AG04450 (cell line): ENCODE results near the gene STX16. TPM values are rescaled to one million over a fixed set of nuclear protein-coding genes. Genes with fewer than 3 reads are reported as not detected.

Experiments used
- CTCF ChIA-PET: fragments of 300-600, 350-600 bp; formaldehyde crosslinking; extraction: SDS; loops from one replicate; lab custom pipeline; 2022; ENCODE audit warnings: antibody characterized with exemption, inconsistent platforms; lab: Charles Lee
- POLR2A ChIA-PET: fragments of 350-600 bp; formaldehyde crosslinking; extraction: SDS; loops from one replicate; lab custom pipeline; 2021; ENCODE audit warnings: antibody characterized with exemption, inconsistent platforms; lab: Yijun Ruan, JAX
- DNase-seq: peaks from one replicate; pipeline ENCODE4 v3.0.0-alpha.2; 2011; ENCODE audit warnings: low read depth, low spot score
- H3K27ac ChIP-seq: one replicate; pipeline ENCODE4 v1.5.1; 2012; ENCODE audit warnings: low read depth, low read length, control low read depth
- H3K27me3 ChIP-seq: one replicate; pipeline ENCODE4 v1.6.0; 2012; ENCODE audit warnings: low read length; ENCODE audit not compliant: control insufficient read depth, insufficient read depth
- H3K4me3 ChIP-seq: 2 replicates; pipeline ENCODE4 v1.5.1; 2011; ENCODE audit warnings: mild to moderate bottlenecking, low read depth, low read length, control low read depth
- H3K9me3 ChIP-seq: 2 replicates; pipeline ENCODE4 v1.5.1; 2012; ENCODE audit warnings: low read length; ENCODE audit not compliant: control insufficient read depth, insufficient read depth
- CTCF ChIP-seq: IDR thresholded peaks from 2 replicates; pipeline ENCODE4 v1.5.1; 2011; ENCODE audit warnings: low read depth, low read length, control low read depth, inconsistent platforms
- polyA plus RNA-seq: library from polyadenylated mRNA; depleted of rRNA; stranded (reverse); fragments of >200 nt; gene quantifications from 2 replicates; pipeline ENCODE4 v1.2.3, GENCODE V29; 2011

Gene STX16
- polyA plus RNA-seq, 1 experiment, result 51.9 TPM

- peak; percentile 59 for DNase-seq
- Histone ChIP-seq H3K9me3 (peaks cover 17% of the 10 kb centered on the region), H3K4me3 (no peak overlapping the region), H3K27ac (peak overlapping the region; percentile 82), H3K27me3 (no peaks in the 10 kb centered on the region)
- POLR2A ChIA-PET, result interaction anchor here (0.7 to 1.9 kb wide), 7 partner anchors 13 to 403 kb away, joined by 3 to 8 read pairs (median 5); partner anchors contain the start of gene STX16
- CTCF ChIA-PET, result interaction anchor here (0.7 to 1.0 kb wide), 4 partner anchors 12 to 258 kb away, joined by 3 to 12 read pairs (median 5); no protein-coding TSS in a partner anchor
- no peak for TF ChIP-seq CTCF
These were observed 32.6 kb upstream of the STX16 start for GRCh38 chr20:58618351-58619076.

GRCh38 chr20:58619077-58619863, 31.8 kb upstream of the STX16 start:
- ChIA-PET POLR2A (interaction anchor here (0.7 to 1.9 kb wide), 7 partner anchors 14 to 403 kb away, joined by 3 to 8 read pairs (median 5); partner anchors contain the start of gene STX16), CTCF (interaction anchor here (0.7 to 1.0 kb wide), 2 partner anchors 11 to 259 kb away, joined by 3 to 12 read pairs; no protein-coding TSS in a partner anchor)

DNA sequence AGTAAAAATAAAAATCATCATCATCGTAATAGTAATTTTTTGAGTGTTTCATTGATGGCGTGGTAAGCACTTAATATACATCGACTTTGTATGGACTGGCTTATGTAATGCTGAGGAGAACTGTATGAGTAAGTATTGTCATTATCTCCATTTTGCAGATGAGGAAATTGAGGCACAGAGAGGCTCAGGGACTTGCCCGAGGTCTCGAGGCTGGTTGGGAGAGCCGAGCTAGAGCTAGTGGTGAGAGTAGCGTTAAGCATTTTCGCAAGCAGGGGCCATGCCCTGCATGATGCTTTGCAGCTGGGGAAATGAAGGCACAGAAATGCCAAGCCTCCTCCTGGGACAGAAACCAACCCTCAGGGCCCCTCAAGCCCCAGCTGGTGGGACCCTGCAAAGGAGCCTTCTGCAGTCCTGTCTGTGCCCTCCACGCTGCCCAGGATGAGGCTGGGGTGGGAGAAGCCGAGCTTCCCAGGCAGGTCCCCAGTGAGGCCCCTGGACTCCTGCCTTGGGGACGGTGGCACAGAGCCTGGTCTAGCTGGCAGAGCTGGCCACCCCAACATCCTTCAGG, 31.1 kb upstream of the STX16 start:
- ChIA-PET POLR2A (no interaction called here), CTCF (no interaction called here)
- Histone ChIP-seq H3K27me3 (no peaks in the 10 kb centered on the region), H3K27ac (no peak overlapping the region), H3K9me3 (peaks cover 17% of the 10 kb centered on the region), H3K4me3 (no peak overlapping the region)
- no peak for DNase-seq
- TF ChIP-seq CTCF, result no peak

More at GRCh38 chr20:58619077-58619863, 31.8 kb upstream of the STX16 start:
- Histone ChIP-seq H3K27me3 (no peaks in the 10 kb centered on the region), H3K4me3 (no peak overlapping the region), H3K27ac (peak overlapping the region; percentile 82), H3K9me3 (peaks cover 17% of the 10 kb centered on the region)
- no peak for DNase-seq
- no peak for TF ChIP-seq CTCF

DNA sequence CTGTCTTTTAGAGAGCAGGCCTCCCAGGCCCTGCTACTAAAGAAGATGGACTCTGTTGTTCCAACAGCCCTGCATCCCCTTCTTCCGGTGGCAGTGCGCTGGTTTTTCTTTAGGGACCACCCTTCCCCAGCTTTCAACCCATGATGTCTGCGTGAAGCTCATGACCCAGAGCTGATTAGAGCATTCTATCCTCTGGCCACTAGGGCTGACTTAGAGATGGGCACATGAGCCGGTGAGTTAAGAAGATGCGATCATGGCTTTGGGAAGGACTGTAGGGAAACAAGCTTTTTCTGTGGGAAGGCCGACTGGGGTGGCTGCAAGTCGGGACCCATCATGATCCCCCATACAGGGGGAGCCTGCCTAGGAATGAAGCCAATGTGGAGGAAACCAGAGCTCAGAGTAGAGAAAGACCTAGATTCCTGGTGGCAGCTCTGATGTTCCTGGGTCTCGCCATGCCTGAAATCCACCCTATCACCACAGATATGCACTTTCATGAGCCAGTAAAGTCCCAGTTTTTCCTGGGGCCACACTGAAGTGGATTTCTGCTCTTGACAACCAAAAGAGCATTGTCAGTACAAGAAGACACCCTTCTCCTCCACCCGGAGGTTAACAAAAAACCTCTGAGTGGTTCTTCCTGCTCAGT, 29.1 kb upstream of the STX16 start:
- peak; percentile 21; the same call in 1 of the 2 replicates for TF ChIP-seq CTCF
- ChIA-PET CTCF (interaction anchor here (0.8 to 1.3 kb wide), 3 partner anchors 26 to 33 kb away, joined by 4 to 5 read pairs (median 4); partner anchors contain the start of gene STX16), POLR2A (no interaction called here)
- DNase-seq, result no peak
- Histone ChIP-seq H3K27ac (no peak overlapping the region), H3K27me3 (no peaks in the 10 kb centered on the region), H3K9me3 (peaks cover 17% of the 10 kb centered on the region), H3K4me3 (no peak overlapping the region)
